WTC11 (cell line): ENCODE results near the gene CYSRT1.

Source experiments
- CTCF ChIP-seq: fragments of 200-600 bp; IDR thresholded peaks from 2 replicates; pipeline ENCODE4 v1.8.0; 2022; ENCODE audit warnings: antibody characterized with exemption
- E2F4 ChIP-seq: sonication (generic); formaldehyde crosslinking; IDR thresholded peaks from 2 replicates; pipeline ENCODE4 v1.8.1; 2022; ENCODE audit warnings: low read depth, mild to moderate bottlenecking, moderate library complexity, missing genetic modification reagents, borderline replicate concordance
- HMGXB4 ChIP-seq: sonication (generic); formaldehyde crosslinking; IDR thresholded peaks from 2 replicates; pipeline ENCODE4 v1.8.1; 2023; ENCODE audit warnings: mild to moderate bottlenecking, moderate library complexity, missing genetic modification reagents
- MAX ChIP-seq: sonication (generic); formaldehyde crosslinking; IDR thresholded peaks from 2 replicates; pipeline ENCODE4 v1.8.0; 2022; ENCODE audit warnings: mild to moderate bottlenecking, missing genetic modification reagents
- USF2 ChIP-seq: sonication (generic); formaldehyde crosslinking; IDR thresholded peaks from 2 replicates; pipeline ENCODE4 v1.8.1; 2023; ENCODE audit warnings: mild to moderate bottlenecking, missing genetic modification reagents, moderate library complexity

GRCh38 chr9:137236238-137236935, 11.4 kb downstream of the CYSRT1 start:
- no peak for TF ChIP-seq E2F4
- TF ChIP-seq MAX (CRISPR knock-in tag): peak; percentile 52; the same call in 1 of the 2 replicates
- TF ChIP-seq CTCF: peak; percentile 98
- peak; percentile 88 for TF ChIP-seq HMGXB4 (CRISPR knock-in tag)
- TF ChIP-seq USF2 (CRISPR knock-in tag): peak; percentile 34
